Measurements from ENCODE around the gene GPRIN1. TPM values are rescaled to one million over a fixed set of nuclear protein-coding genes. Genes with fewer than 3 reads are reported as not detected.
A peak's percentile ranks its signal among the peaks of the same experiment; 100 is the strongest.
"Not testable (repeated sequence)": the region's sequence is repeated elsewhere in the genome, so short reads cannot be mapped to it uniquely, and the experiment has no call there.

Gene GPRIN1
- total RNA-seq, 2 donors from 2014 or later, result 1.4 to 2.0 TPM

- Mint-ChIP-seq H3K4me1 (ENCODE audit: low read depth) (peaks cover 56% of the 10 kb centered on the region), H3K27me3 (ENCODE audit: low read depth) (no peaks in the 10 kb centered on the region), H3K4me3 (peak overlapping the region in 1 of 2 donors; percentile 32), H3K27ac (no peak overlapping the region), H3K36me3 (ENCODE audit: insufficient read depth in 2 of 2) (no peaks in the 10 kb centered on the region), H3K9me3 (peaks cover 0 to 3% of the 10 kb centered on the region in 2 donors)
- DNase-seq (no peak), ATAC-seq (replicated peaks in 1 of 2) (no peak)
Measured at GRCh38 chr5:176559683-176560082, 50.3 kb downstream of the GPRIN1 start.

DNA sequence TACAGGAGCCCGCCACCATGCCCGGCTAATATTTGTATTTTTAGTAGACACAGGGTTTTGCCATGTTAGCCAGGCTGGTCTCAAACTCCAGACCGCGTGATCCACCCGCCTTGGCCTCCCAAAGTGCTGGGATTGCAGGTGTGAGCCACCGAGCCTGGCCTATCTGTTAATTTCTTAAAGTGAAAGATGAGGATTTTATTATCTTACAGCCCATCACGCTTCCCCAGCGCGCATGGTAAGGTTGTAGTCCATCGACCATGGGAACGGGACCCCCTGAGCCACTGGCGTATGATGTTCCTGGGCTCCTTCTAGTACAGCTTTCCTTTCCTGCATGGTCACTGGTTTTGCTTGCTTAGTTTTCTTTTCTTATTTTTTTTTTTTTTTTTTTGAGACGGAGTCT lies 52.1 kb downstream of the GPRIN1 start:
- Mint-ChIP-seq H3K4me3 (no peak overlapping the region), H3K27ac (no peak overlapping the region), H3K9me3 (peaks cover 0 to 3% of the 10 kb centered on the region in 2 donors), H3K36me3 (ENCODE audit: insufficient read depth in 2 of 2) (no peaks in the 10 kb centered on the region), H3K27me3 (ENCODE audit: low read depth) (no peaks in the 10 kb centered on the region), H3K4me1 (ENCODE audit: low read depth) (peaks cover 71% of the 10 kb centered on the region)
- no peak for ATAC-seq (replicated peaks in 1 of 2)
- DNase-seq, result no peak

DNA sequence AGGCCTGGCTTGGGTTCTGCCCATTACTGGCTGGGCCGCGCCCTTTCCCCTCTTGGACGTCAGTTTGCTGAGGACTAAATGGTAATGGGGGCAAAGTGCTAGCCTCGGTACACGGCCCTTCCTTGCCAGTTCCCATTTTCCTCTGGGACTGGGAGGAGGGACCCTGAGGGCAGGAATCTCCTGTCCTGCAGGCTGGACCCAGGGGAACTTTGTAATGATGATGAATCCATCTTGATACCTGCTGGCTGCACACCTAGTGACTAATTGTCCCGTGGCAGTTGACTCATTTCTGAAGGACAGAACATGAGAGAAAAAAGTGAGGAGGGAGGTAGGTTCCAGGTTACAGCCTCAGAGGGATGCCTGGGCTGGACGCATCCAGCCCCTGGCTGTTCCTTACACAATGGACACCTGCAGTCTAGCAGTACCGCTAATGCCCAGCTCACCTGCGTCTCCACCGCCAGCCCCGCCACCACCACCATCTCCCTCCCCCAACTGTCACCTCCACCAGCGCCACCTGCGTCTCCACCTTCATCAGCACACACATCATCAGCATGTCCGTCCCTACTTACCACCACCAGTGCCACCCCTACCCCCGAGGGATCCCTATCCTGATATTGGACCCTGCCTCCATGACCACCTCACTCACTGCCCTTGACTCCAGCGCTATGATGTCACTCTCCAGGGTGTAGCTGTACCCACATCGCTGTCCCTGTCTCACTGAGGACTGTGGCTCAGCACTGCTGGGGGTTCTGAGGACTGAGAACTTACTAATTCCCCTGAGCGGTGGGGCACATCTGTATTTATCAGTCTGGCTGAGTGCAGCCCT lies 56.5 kb downstream of the GPRIN1 start:
- no peaks in the 10 kb centered on the region for H3K9me3 Mint-ChIP-seq
- H3K27me3 Mint-ChIP-seq (ENCODE audit: low read depth), result no peaks in the 10 kb centered on the region
- H3K4me3 Mint-ChIP-seq, result peak overlapping the region; percentile 21 to 27
- H3K27ac Mint-ChIP-seq, result peak overlapping the region; percentile 26
- DNase-seq (peak; percentile 41 to 48), ATAC-seq (replicated peaks in 1 of 2) (peak; percentile 76 to 81)
- no peaks in the 10 kb centered on the region for H3K36me3 Mint-ChIP-seq (ENCODE audit: insufficient read depth in 2 of 2)
- peaks cover 48% of the 10 kb centered on the region for H3K4me1 Mint-ChIP-seq (ENCODE audit: low read depth)

DNA sequence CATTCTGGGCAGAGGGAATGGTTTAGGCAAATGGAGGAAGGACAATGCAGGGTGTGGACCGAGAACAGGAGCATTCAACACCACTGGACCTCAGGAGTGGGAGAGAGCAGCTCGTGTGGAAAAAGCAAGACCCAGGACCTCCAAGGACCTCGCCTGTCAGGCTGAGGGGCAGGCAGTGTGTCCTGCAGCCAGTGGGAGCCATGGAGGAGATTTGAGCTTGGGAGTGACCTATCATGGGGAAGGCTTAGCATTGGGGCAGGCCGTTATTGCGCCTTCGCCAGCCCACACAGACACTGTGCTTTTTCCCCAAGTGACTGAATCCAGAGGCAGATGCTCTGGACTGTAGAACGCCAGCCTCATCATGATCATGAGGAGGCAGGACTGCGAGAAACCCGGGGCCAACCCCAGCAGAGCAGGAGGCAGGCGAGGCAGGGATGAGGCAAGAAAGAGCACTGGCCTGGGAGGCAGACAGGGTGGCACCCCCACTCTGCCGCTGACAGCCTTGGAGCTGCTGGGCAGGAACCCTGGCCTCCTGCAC lies 57.6 kb downstream of the GPRIN1 start:
- no peaks in the 10 kb centered on the region for H3K36me3 Mint-ChIP-seq (ENCODE audit: insufficient read depth in 2 of 2)
- ATAC-seq (replicated peaks in 1 of 2) (no peak), DNase-seq (no peak)
- peaks cover 53% of the 10 kb centered on the region for H3K4me1 Mint-ChIP-seq (ENCODE audit: low read depth)
- H3K4me3 Mint-ChIP-seq, result no peak overlapping the region
- no peak overlapping the region for H3K27ac Mint-ChIP-seq
- no peaks in the 10 kb centered on the region for H3K27me3 Mint-ChIP-seq (ENCODE audit: low read depth)
- H3K9me3 Mint-ChIP-seq, result no peaks in the 10 kb centered on the region

- not testable (repeated sequence) for H3K36me3 Mint-ChIP-seq (ENCODE audit: insufficient read depth in 2 of 2); H3K27me3 Mint-ChIP-seq (ENCODE audit: low read depth); ATAC-seq (replicated peaks in 1 of 2); DNase-seq; H3K9me3 Mint-ChIP-seq
- Mint-ChIP-seq H3K4me3 (peak overlapping the region; percentile 64 to 65), H3K4me1 (ENCODE audit: low read depth) (peaks cover 51% of the 10 kb centered on the region), H3K27ac (peak overlapping the region; percentile 38)
Measured at GRCh38 chr5:176550937-176551336, 59.0 kb downstream of the GPRIN1 start.

DNA sequence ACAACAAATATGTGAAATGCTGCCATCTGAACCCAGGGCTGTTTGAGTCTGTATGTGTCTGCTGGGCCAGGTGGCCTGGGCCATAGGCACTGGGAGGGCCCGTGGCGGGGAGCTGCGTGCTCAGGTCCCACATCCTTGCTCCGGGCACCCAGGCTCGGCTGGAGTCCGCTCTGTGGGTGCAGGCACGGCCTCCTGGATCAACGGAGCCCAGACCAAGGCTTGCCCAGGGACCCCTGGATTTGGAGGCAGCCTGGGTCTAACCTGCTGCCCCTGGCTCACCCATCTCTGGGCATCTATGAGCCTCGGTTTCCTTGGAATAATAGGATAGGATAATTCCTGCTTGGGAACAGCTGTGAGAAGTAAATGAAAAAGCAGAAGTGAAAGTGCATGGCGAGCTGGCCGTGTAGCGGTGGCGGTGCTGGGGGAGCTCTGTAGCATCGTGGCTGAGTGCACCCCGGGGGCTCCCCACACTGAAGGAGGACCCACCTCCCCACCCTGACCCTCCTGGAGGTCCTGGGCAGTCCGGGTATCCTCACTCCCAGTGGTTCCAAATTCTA lies 59.6 kb downstream of the GPRIN1 start:
- H3K27me3 Mint-ChIP-seq (ENCODE audit: low read depth), result no peaks in the 10 kb centered on the region
- H3K27ac Mint-ChIP-seq, result no peak overlapping the region
- H3K36me3 Mint-ChIP-seq (ENCODE audit: insufficient read depth in 2 of 2), result no peaks in the 10 kb centered on the region
- H3K4me3 Mint-ChIP-seq, result peak overlapping the region; percentile 64 to 65
- DNase-seq (no peak), ATAC-seq (replicated peaks in 1 of 2) (no peak)
- no peaks in the 10 kb centered on the region for H3K9me3 Mint-ChIP-seq
- peaks cover 46% of the 10 kb centered on the region for H3K4me1 Mint-ChIP-seq (ENCODE audit: low read depth)

- no peaks in the 10 kb centered on the region for H3K27me3 Mint-ChIP-seq (ENCODE audit: low read depth)
- ATAC-seq (replicated peaks in 1 of 2) (no peak), DNase-seq (no peak)
- H3K9me3 Mint-ChIP-seq, result no peaks in the 10 kb centered on the region
- H3K4me3 Mint-ChIP-seq, result peak overlapping the region; percentile 64 to 65
- no peak overlapping the region for H3K27ac Mint-ChIP-seq
- peaks cover 46% of the 10 kb centered on the region for H3K4me1 Mint-ChIP-seq (ENCODE audit: low read depth)
- H3K36me3 Mint-ChIP-seq (ENCODE audit: insufficient read depth in 2 of 2), result no peaks in the 10 kb centered on the region
Measured at GRCh38 chr5:176549871-176550270, 60.1 kb downstream of the GPRIN1 start.

DNA sequence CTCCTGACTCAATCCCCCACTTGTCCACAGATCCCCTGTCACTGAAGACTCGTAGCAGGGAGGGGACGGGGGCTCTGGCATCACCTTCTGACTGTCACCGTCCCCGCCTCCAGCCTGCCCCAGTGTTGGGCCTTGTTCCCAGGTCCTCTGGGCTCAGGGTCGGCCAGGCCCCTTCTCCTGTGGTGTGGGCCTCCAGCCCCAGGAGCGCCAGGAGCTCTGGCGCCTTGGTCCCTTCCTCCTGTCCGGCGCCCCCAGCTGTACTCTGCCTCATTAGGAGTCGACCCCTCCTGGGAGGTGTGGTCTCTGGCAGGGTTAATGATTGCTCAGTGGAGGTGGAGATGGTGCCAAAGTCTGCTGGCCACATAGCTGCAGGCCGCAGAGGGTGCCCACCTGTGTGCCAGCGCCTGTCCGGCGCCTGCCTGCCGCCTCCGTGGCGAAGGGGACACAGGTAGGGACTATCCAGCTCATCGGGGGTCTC lies 61.0 kb downstream of the GPRIN1 start, which contains the start of gene CDHR2:
Gene CDHR2, plus strand, starts transcription at position 376 of the 478 bp plus-strand sequence. CDS start 16,011 bp downstream, outside the sequence.
- peak within 1 kb of the TSS; percentile 64 to 65 for H3K4me3 Mint-ChIP-seq
- no peaks in the 10 kb centered on the region for H3K27me3 Mint-ChIP-seq (ENCODE audit: low read depth)
- DNase-seq (no peak), ATAC-seq (replicated peaks in 1 of 2) (no peak)
- no peaks in the 10 kb centered on the region for H3K36me3 Mint-ChIP-seq (ENCODE audit: insufficient read depth in 2 of 2)
- peaks cover 44% of the 10 kb centered on the region for H3K4me1 Mint-ChIP-seq (ENCODE audit: low read depth)
- H3K9me3 Mint-ChIP-seq, result no peaks in the 10 kb centered on the region
- H3K27ac Mint-ChIP-seq, result peak within 1 kb of the TSS; percentile 63

DNA sequence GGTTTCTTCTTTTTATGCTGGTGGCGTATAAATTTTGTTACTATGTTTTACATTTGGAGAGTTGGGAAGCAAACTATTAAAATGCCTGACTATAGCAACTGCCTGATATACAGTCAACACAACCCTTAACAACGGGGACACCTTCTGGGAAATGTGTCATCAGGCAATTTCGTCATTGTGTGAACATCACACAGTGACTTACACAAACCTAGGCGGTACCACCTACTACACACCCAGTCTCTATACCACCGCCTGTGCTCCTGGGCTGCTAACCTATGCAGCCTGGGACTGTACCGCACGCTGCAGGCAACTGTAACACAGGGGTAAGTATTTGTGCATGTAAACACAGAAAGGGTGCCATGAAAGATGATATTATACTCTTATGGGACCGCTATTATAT lies 62.2 kb downstream of the GPRIN1 start:
- Mint-ChIP-seq H3K4me3 (peak overlapping the region in 1 of 2 donors; percentile 56), H3K27me3 (ENCODE audit: low read depth) (no peaks in the 10 kb centered on the region), H3K36me3 (ENCODE audit: insufficient read depth in 2 of 2) (no peaks in the 10 kb centered on the region), H3K4me1 (ENCODE audit: low read depth) (peaks cover 32% of the 10 kb centered on the region), H3K9me3 (no peaks in the 10 kb centered on the region), H3K27ac (peak overlapping the region; percentile 98)
- DNase-seq (peak in 1 of 2 donors; percentile 47), ATAC-seq (replicated peaks in 1 of 2) (peak; percentile 12 to 42)

Other genes starting within 250 kb of the GPRIN1 start
- 10 to 100 TPM; 56.7 to 59.0 TPM for gene KIAA1191, start 248.4 kb downstream of the GPRIN1 start, total RNA-seq
- gene ARL10, start 244.7 kb downstream of the GPRIN1 start, total RNA-seq, result 10 to 100 TPM in 1 of 2 donors, 1 to 10 TPM in 1; 7.5 to 14.0 TPM
- 10 to 100 TPM; 41.8 to 42.3 TPM for gene NOP16, start 221.6 kb downstream of the GPRIN1 start, total RNA-seq
- gene HIGD2A, start 221.4 kb downstream of the GPRIN1 start, total RNA-seq, result 100 to 1,000 TPM; 109 to 135 TPM
- gene CLTB, start 193.6 kb downstream of the GPRIN1 start, total RNA-seq, result 10 to 100 TPM; 38.1 to 41.9 TPM
- 10 to 100 TPM; 44.8 to 45.0 TPM for gene FAF2, start 161.8 kb downstream of the GPRIN1 start, total RNA-seq
- 10 to 100 TPM; 93.0 to 93.6 TPM for gene RNF44, start 72.8 kb downstream of the GPRIN1 start, total RNA-seq
- under 1 TPM; 0.67 to 0.81 TPM for gene CDHR2, start 60.8 kb downstream of the GPRIN1 start, total RNA-seq
- gene SNCB, start 20.4 kb upstream of the GPRIN1 start, total RNA-seq, result under 1 TPM in 1 of 2 donors, not detected in 1; 0.81 TPM
- gene EIF4E1B, start 20.5 kb upstream of the GPRIN1 start, total RNA-seq, result not detected
- gene TSPAN17, start 37.3 kb upstream of the GPRIN1 start, total RNA-seq, result 10 to 100 TPM; 25.3 to 31.8 TPM
- under 1 TPM in 1 of 2 donors, not detected in 1; 0.23 TPM for gene UNC5A, start 200.4 kb upstream of the GPRIN1 start, total RNA-seq